ENCODE measurements around the gene DNAJC15.

DNAJC15 gene

GRCh38 chr13:43086181-43086580 lies 62.8 kb downstream of the DNAJC15 start:
- DNase-seq (ENCODE audit: low spot score): no peak

- DNase-seq (ENCODE audit: low spot score): no peak
Measured at GRCh38 chr13:43088093-43088511, 64.7 kb downstream of the DNAJC15 start.

- DNase-seq (ENCODE audit: low spot score): no peak
Measured at GRCh38 chr13:43089912-43090498, 66.6 kb downstream of the DNAJC15 start.

GRCh38 chr13:43094901-43095300 lies 71.5 kb downstream of the DNAJC15 start:
- DNase-seq (ENCODE audit: low spot score): no peak

GRCh38 chr13:43095771-43096719 lies 72.7 kb downstream of the DNAJC15 start:
- no peak for DNase-seq (ENCODE audit: low spot score)

- no peak for DNase-seq (ENCODE audit: low spot score)
Measured at GRCh38 chr13:43100667-43101066, 77.3 kb downstream of the DNAJC15 start.

- no peak for DNase-seq (ENCODE audit: low spot score)
Measured at GRCh38 chr13:43102304-43102703, 78.9 kb downstream of the DNAJC15 start.

GRCh38 chr13:43107780-43108179 lies 84.4 kb downstream of the DNAJC15 start:
- no peak for DNase-seq (ENCODE audit: low spot score)

- no peak for DNase-seq (ENCODE audit: low spot score)
Measured at GRCh38 chr13:43110036-43110435, 86.7 kb downstream of the DNAJC15 start.

GRCh38 chr13:43110658-43111057 lies 87.3 kb downstream of the DNAJC15 start:
- DNase-seq (ENCODE audit: low spot score): no peak

GRCh38 chr13:43111559-43112400 lies 88.4 kb downstream of the DNAJC15 start:
- DNase-seq (ENCODE audit: low spot score): no peak

GRCh38 chr13:43113603-43114002 lies 90.2 kb downstream of the DNAJC15 start:
- DNase-seq (ENCODE audit: low spot score): no peak

- DNase-seq (ENCODE audit: low spot score): no peak
Measured at GRCh38 chr13:43114504-43114903, 91.1 kb downstream of the DNAJC15 start.

GRCh38 chr13:43115141-43115540 lies 91.8 kb downstream of the DNAJC15 start:
- DNase-seq (ENCODE audit: low spot score): no peak

GRCh38 chr13:43116242-43116641 lies 92.9 kb downstream of the DNAJC15 start:
- DNase-seq (ENCODE audit: low spot score): no peak

GRCh38 chr13:43118521-43118920 lies 95.1 kb downstream of the DNAJC15 start:
- no peak for DNase-seq (ENCODE audit: low spot score)

- no peak for DNase-seq (ENCODE audit: low spot score)
Measured at GRCh38 chr13:43119206-43119605, 95.8 kb downstream of the DNAJC15 start.

GRCh38 chr13:43122791-43123190 lies 99.4 kb downstream of the DNAJC15 start:
- no peak for DNase-seq (ENCODE audit: low spot score)

GRCh38 chr13:43123856-43124255 lies 100.5 kb downstream of the DNAJC15 start:
- no peak for DNase-seq (ENCODE audit: low spot score)

- no peak for DNase-seq (ENCODE audit: low spot score)
Measured at GRCh38 chr13:43124490-43124889, 101.1 kb downstream of the DNAJC15 start.

GRCh38 chr13:43126420-43126819 lies 103.0 kb downstream of the DNAJC15 start:
- DNase-seq (ENCODE audit: low spot score): no peak

- no peak for DNase-seq (ENCODE audit: low spot score)
Measured at GRCh38 chr13:43127103-43127798, 103.9 kb downstream of the DNAJC15 start.

Measured in RKO (cell line).